Body of pancreas (tissue), 4 donors: ENCODE data around the gene ANKRD34B.

Source experiments
- CTCF ChIP-seq, 7 experiments: fragments of 450-650 bp in 4 of 7; fragments of 200-600 bp in 3 of 7; sonication (generic) in 3 of 7; IDR thresholded peaks; one replicate each; pipeline ENCODE4 v1.5.1; 2016 to 2019; ENCODE audit warnings: antibody characterized with exemption in 7 of 7
- POLR2A ChIP-seq, 3 donors: fragments of 450-650 bp; IDR thresholded peaks; one replicate each; pipeline ENCODE4 v1.6.1; 2016; ENCODE audit warnings: antibody characterized with exemption in 3 of 3, mild to moderate bottlenecking in 2 of 3

- no peak for TF ChIP-seq CTCF (IDR thresholded peaks at IDR 0.05)
- TF ChIP-seq POLR2A (IDR thresholded peaks at IDR 0.05), result no peak
Measured at GRCh38 chr5:80541392-80541791, 28.7 kb downstream of the ANKRD34B start.
